GM23338 (cell line): Measurements from ENCODE around the gene ABCC1. TPM values are rescaled to one million over a fixed set of nuclear protein-coding genes. Genes with fewer than 3 reads are reported as not detected.

Source experiments
- ATAC-seq: fragments of 200-7000 bp; cut with Tn5 transposase; 3 replicates; pipeline ENCODE4 v1.9.1; 2020
- DNase-seq: peaks from one replicate; pipeline ENCODE4 v3.0.0-alpha.2; 2015; ENCODE audit warnings: low spot score
- H2AFZ ChIP-seq: fragments of 200-600 bp; sonication (generic); 2 replicates; pipeline ENCODE4 v1.8.0; 2016; ENCODE audit warnings: antibody characterized with exemption, mild to moderate bottlenecking, moderate library complexity
- H3F3A ChIP-seq: fragments of 200-600 bp; sonication (generic); replicated peaks from 2 replicates; pipeline ENCODE4 v1.8.0; 2017; ENCODE audit warnings: antibody characterized with exemption, mixed run types, low read depth
- H3K27ac ChIP-seq: fragments of 200-600 bp; sonication (generic); 2 replicates; pipeline ENCODE4 v1.6.1; 2016; ENCODE audit warnings: low read depth
- H3K27me3 ChIP-seq: fragments of 200-600 bp; sonication (generic); 2 replicates; pipeline ENCODE4 v1.8.0; 2016; ENCODE audit warnings: mild to moderate bottlenecking, mixed run types, moderate library complexity; ENCODE audit not compliant: insufficient read depth
- H3K36me3 ChIP-seq: fragments of 200-600 bp; sonication (generic); 2 replicates; pipeline ENCODE4 v1.8.0; 2016; ENCODE audit warnings: mild to moderate bottlenecking; ENCODE audit not compliant: insufficient read depth
- H3K4me1 ChIP-seq: fragments of 200-600 bp; sonication (generic); 2 replicates; pipeline ENCODE4 v1.8.0; 2016; ENCODE audit warnings: mild to moderate bottlenecking, moderate library complexity; ENCODE audit not compliant: insufficient read depth
- H3K4me2 ChIP-seq: fragments of 200-600 bp; sonication (generic); 2 replicates; pipeline ENCODE4 v1.7.1; 2017; ENCODE audit warnings: mixed run types
- H3K4me3 ChIP-seq: fragments of 200-600 bp; sonication (generic); 2 replicates; pipeline ENCODE4 v1.6.1; 2016; ENCODE audit warnings: mixed run types
- H3K79me2 ChIP-seq: fragments of 200-600 bp; sonication (generic); replicated peaks from 2 replicates; pipeline ENCODE4 v1.8.0; 2017; ENCODE audit warnings: mild to moderate bottlenecking; ENCODE audit not compliant: insufficient read depth
- H3K9me2 ChIP-seq: fragments of 200-600 bp; sonication (generic); 2 replicates; pipeline ENCODE4 v1.8.0; 2017; ENCODE audit not compliant: insufficient read depth
- H4K20me1 ChIP-seq: fragments of 200-600 bp; sonication (generic); replicated peaks from 2 replicates; pipeline ENCODE4 v1.8.0; 2017; ENCODE audit warnings: mild to moderate bottlenecking; ENCODE audit not compliant: insufficient read depth
- H3K27ac Mint-ChIP-seq: 2 replicates; pipeline ENCODE4 v1.8.0; 2020; ENCODE audit warnings: inconsistent platforms, mild to moderate bottlenecking, moderate library complexity, mixed read lengths
- H3K27me3 Mint-ChIP-seq: 3 replicates; pipeline ENCODE4 v1.8.0; 2022; ENCODE audit warnings: low read depth, mild to moderate bottlenecking, moderate library complexity, mixed read lengths, inconsistent platforms; ENCODE audit not compliant: insufficient read depth, poor library complexity
- H3K36me3 Mint-ChIP-seq: 3 replicates; pipeline ENCODE4 v1.8.0; 2021; ENCODE audit warnings: low read depth, mild to moderate bottlenecking, inconsistent platforms, moderate library complexity, mixed read lengths
- H3K4me1 Mint-ChIP-seq: 3 replicates; pipeline ENCODE4 v1.8.0; 2020; ENCODE audit warnings: mild to moderate bottlenecking, inconsistent platforms, mixed read lengths
- H3K4me3 Mint-ChIP-seq: 3 replicates; pipeline ENCODE4 v1.8.0; 2021; ENCODE audit warnings: moderate library complexity, mild to moderate bottlenecking, inconsistent platforms, mixed read lengths
- H3K9me3 Mint-ChIP-seq: 3 replicates; pipeline ENCODE4 v1.8.0; 2020; ENCODE audit warnings: moderate library complexity, mild to moderate bottlenecking, inconsistent platforms, mixed read lengths
- CREB1 ChIP-seq: fragments of 250-450 bp; sonication (Bioruptor Pico); IDR thresholded peaks from 2 replicates; pipeline ENCODE4 v1.5.0; 2020; ENCODE audit warnings: low read depth, mild to moderate bottlenecking, moderate library complexity
- CTCF ChIP-seq, 2 experiments: fragments of 200-600 bp in 1 of 2; sonication (generic) in 1 of 2; conservative IDR thresholded peaks; 2 replicates each; pipeline versions ENCODE4 v1.5.1 to v1.6.1; 2016 to 2017; ENCODE audit warnings: antibody characterized with exemption in 2 of 2, low read depth in 2 of 2, mild to moderate bottlenecking in 2 of 2, moderate library complexity in 1 of 2
- ETS1 ChIP-seq: IDR thresholded peaks from 2 replicates; pipeline ENCODE4 v1.6.1; 2016; ENCODE audit warnings: antibody characterized with exemption
- EZH2 ChIP-seq: fragments of 200-600 bp; sonication (generic); IDR thresholded peaks from one replicate; pipeline ENCODE4 v1.8.0; 2017; ENCODE audit warnings: antibody characterized with exemption, mild to moderate bottlenecking, low read depth; ENCODE audit not compliant: unreplicated experiment
- NANOG ChIP-seq: IDR thresholded peaks from 2 replicates; pipeline ENCODE4 v1.6.1; 2016; ENCODE audit warnings: antibody characterized with exemption, borderline replicate concordance
- POLR2AphosphoS5 ChIP-seq: IDR thresholded peaks from 2 replicates; pipeline ENCODE4 v1.6.1; 2016; ENCODE audit warnings: antibody characterized with exemption, low read depth
- REST ChIP-seq: IDR thresholded peaks from one replicate; pipeline ENCODE4 v1.6.1; 2018; ENCODE audit warnings: antibody characterized with exemption; ENCODE audit not compliant: unreplicated experiment
- polyA plus RNA-seq: library from polyadenylated mRNA; unstranded; fragments of >200 nt; fragmentation: Nextera tagmentation; extraction: Ambion mirVana; gene quantifications from 2 replicates; pipeline ENCODE4 v1.2.1, GENCODE V29; 2016
- total RNA-seq: library from RNA; depleted of rRNA; stranded (reverse); fragments of >200 nt; shearing (Covaris generic); gene quantifications from 2 replicates; pipeline ENCODE4 v1.2.3, GENCODE V29; 2014

ABCC1 gene
- total and polyA plus RNA-seq, 2 experiments from 2014 or later = 11.0 to 46.6 TPM

- no peaks in the 10 kb centered on the region for H3K9me3 Mint-ChIP-seq
- H3K36me3 Mint-ChIP-seq = peaks cover 76% of the 10 kb centered on the region
- no peak overlapping the region for H3K27ac Mint-ChIP-seq
- Histone ChIP-seq H3K4me3 (no peak overlapping the region), H3K79me2 (no peaks in the 10 kb centered on the region), H3K27ac (no peak overlapping the region), H3F3A (no peaks in the 10 kb centered on the region), H4K20me1 (peaks cover 8% of the 10 kb centered on the region), H3K4me1 (no peaks in the 10 kb centered on the region), H3K27me3 (no peaks in the 10 kb centered on the region), H3K4me2 (no peak overlapping the region), H3K36me3 (peaks cover 23% of the 10 kb centered on the region), H2AFZ (no peak overlapping the region), H3K9me2 (no peaks in the 10 kb centered on the region)
- H3K27me3 Mint-ChIP-seq = peaks cover 4% of the 10 kb centered on the region
- H3K4me3 Mint-ChIP-seq = no peak overlapping the region
- no peak for DNase-seq
- TF ChIP-seq REST (no peak), POLR2AphosphoS5 (no peak)
- ATAC-seq = no peak
- no peaks in the 10 kb centered on the region for H3K4me1 Mint-ChIP-seq
Measured at GRCh38 chr16:16051132-16051531, 101.7 kb downstream of the ABCC1 start.

- Histone ChIP-seq H3F3A (no peaks in the 10 kb centered on the region), H3K27me3 (no peaks in the 10 kb centered on the region), H3K4me2 (no peak overlapping the region), H3K4me1 (no peaks in the 10 kb centered on the region), H3K4me3 (no peak overlapping the region), H3K9me2 (no peaks in the 10 kb centered on the region), H3K79me2 (no peaks in the 10 kb centered on the region), H2AFZ (no peak overlapping the region), H4K20me1 (peaks cover 12% of the 10 kb centered on the region), H3K27ac (no peak overlapping the region), H3K36me3 (peaks cover 23% of the 10 kb centered on the region)
- Mint-ChIP-seq H3K36me3 (peaks cover 73% of the 10 kb centered on the region), H3K4me3 (no peak overlapping the region), H3K4me1 (no peaks in the 10 kb centered on the region), H3K27ac (no peak overlapping the region), H3K9me3 (no peaks in the 10 kb centered on the region), H3K27me3 (peaks cover 4% of the 10 kb centered on the region)
- DNase-seq (no peak), ATAC-seq (no peak)
- TF ChIP-seq EZH2 (no peak), NANOG (no peak), REST (no peak), CREB1 (no peak), ETS1 (no peak), CTCF (conservative IDR thresholded peaks at IDR 0.05; ENCODE audit: low read depth in 2 of 2) (no peak)
Measured at GRCh38 chr16:16052916-16053315, 103.5 kb downstream of the ABCC1 start.
